BLaER1 (cell line): ENCODE results near the gene TNFRSF8.

Source experiments
- H3K27ac ChIP-seq: shearing (Covaris generic); formaldehyde crosslinking; 2 replicates; pipeline ENCODE4 v1.8.1; 2022
- H3K27me3 ChIP-seq: shearing (Covaris generic); formaldehyde crosslinking; 2 replicates; pipeline ENCODE4 v1.8.1; 2022
- H3K36me3 ChIP-seq: shearing (Covaris generic); formaldehyde crosslinking; 2 replicates; pipeline ENCODE4 v1.8.1; 2022
- H3K4me1 ChIP-seq: shearing (Covaris generic); formaldehyde crosslinking; 2 replicates; pipeline ENCODE4 v1.8.1; 2022
- H3K4me2 ChIP-seq: shearing (Covaris generic); formaldehyde crosslinking; 2 replicates; pipeline ENCODE4 v1.8.1; 2022
- H3K4me3 ChIP-seq: shearing (Covaris generic); formaldehyde crosslinking; 2 replicates; pipeline ENCODE4 v1.8.1; 2022
- H3K9ac ChIP-seq: shearing (Covaris generic); formaldehyde crosslinking; 2 replicates; pipeline ENCODE4 v1.8.1; 2022
- H3K9me3 ChIP-seq: shearing (Covaris generic); formaldehyde crosslinking; 2 replicates; pipeline ENCODE4 v1.8.1; 2022
- H4K20me1 ChIP-seq: shearing (Covaris generic); formaldehyde crosslinking; 2 replicates; pipeline ENCODE4 v1.8.1; 2022
- Cebpa-rat ChIP-seq: shearing (Covaris generic); IDR thresholded peaks from 2 replicates; pipeline ENCODE4 v1.8.1; 2022

TNFRSF8 gene

DNA sequence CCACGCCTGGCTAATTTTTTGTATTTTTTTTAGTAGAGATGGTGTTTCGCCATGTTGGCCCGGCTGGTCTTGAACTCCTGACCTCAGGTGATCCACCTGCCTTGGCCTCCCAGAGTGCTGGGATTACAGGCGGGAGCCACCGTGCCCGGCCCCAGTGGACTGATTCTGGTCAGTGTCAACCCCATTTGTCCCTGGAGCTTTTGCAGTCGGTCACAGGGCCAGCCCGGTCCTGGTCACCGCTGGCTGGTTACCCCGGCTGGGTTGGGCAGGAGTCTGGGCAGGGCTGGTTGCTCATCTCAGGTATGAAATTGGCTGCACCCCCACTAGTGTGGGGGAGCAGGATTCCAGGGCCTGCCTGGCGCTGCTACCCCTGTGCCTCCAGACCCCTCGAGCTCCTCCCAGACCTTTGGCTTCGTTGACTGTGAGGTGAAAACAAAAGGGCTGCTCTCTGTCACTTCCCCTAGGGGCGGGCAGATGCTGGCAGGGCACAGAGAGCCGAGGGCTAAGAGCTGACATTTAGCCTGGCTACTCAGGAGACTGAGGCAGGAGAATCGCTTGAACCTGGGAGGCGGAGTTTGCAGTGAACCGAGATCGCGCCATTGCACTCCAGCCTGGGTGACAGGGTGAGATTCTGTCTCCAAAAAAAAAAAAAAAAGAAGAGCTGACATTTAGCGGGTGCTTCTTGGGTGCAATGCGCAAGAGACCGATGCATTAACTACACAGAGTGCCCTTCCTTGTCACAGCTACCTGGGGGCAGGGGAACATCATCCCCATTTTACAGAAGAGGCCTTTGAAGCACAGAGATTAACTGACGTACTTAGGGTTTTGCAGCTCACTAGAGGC lies 114.3 kb downstream of the TNFRSF8 start:
- Histone ChIP-seq H3K27ac (no peak overlapping the region), H3K4me3 (no peak overlapping the region), H3K4me1 (peaks cover 85% of the 10 kb centered on the region), H3K36me3 (no peaks in the 10 kb centered on the region), H3K27me3 (no peaks in the 10 kb centered on the region), H3K9ac (no peak overlapping the region), H4K20me1 (peaks cover 57% of the 10 kb centered on the region), H3K9me3 (no peaks in the 10 kb centered on the region), H3K4me2 (peak overlapping the region; percentile 94)
- no peak for TF ChIP-seq Cebpa-rat

DNA sequence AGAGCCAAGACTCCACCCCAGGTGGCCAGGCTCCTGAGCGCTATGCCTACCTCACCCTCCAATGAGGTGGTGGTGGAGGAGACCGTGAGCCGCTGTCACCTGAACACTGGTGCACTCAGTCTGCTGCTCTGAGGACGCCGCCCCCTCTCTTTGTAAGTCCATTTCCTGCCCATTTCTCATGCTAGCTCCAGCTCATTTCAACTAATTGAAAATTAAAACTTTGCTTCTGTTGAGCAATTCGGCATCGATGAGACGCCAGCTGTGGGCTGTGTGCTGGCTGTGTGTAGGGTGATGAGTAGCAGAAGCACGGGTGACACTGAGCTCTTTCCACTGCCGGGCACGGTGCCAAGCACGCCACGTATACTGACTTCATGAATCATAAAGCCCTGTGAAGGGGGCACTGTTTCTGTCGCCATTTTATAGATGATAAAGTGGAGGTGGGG lies 114.9 kb downstream of the TNFRSF8 start:
- Histone ChIP-seq H3K4me3 (no peak overlapping the region), H3K27ac (no peak overlapping the region), H3K4me2 (peak overlapping the region; percentile 94), H3K9me3 (no peaks in the 10 kb centered on the region), H4K20me1 (peaks cover 51% of the 10 kb centered on the region), H3K9ac (no peak overlapping the region), H3K4me1 (peaks cover 85% of the 10 kb centered on the region), H3K36me3 (no peaks in the 10 kb centered on the region), H3K27me3 (no peaks in the 10 kb centered on the region)
- no peak for TF ChIP-seq Cebpa-rat

DNA sequence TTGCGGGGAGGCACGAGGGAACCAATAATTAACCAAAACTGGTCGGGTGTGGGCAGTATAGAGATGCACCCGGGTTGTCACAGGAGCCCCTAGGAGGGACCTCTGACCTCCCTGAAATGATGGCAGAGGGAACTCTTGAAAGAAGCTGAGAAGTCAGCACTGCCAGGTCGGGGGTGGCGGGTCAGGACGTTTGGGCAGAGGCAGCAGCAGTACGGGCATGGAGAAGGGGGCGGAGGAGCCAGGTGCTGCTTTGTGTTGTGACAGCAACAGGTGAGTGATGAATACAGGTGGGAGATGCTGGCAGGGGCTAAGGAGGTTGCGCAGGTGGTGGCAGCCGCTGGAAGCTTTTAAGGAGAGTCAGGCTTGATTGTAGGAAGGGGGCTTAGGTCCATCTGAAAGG lies 115.4 kb downstream of the TNFRSF8 start:
- no peak for TF ChIP-seq Cebpa-rat
- peaks cover 81% of the 10 kb centered on the region for H3K4me1 ChIP-seq
- no peak overlapping the region for H3K27ac ChIP-seq
- no peak overlapping the region for H3K9ac ChIP-seq
- H3K27me3 ChIP-seq, result no peaks in the 10 kb centered on the region
- no peaks in the 10 kb centered on the region for H3K36me3 ChIP-seq
- H4K20me1 ChIP-seq, result peaks cover 47% of the 10 kb centered on the region
- H3K4me3 ChIP-seq, result peak overlapping the region; percentile 24
- peak overlapping the region; percentile 94 for H3K4me2 ChIP-seq
- no peaks in the 10 kb centered on the region for H3K9me3 ChIP-seq

DNA sequence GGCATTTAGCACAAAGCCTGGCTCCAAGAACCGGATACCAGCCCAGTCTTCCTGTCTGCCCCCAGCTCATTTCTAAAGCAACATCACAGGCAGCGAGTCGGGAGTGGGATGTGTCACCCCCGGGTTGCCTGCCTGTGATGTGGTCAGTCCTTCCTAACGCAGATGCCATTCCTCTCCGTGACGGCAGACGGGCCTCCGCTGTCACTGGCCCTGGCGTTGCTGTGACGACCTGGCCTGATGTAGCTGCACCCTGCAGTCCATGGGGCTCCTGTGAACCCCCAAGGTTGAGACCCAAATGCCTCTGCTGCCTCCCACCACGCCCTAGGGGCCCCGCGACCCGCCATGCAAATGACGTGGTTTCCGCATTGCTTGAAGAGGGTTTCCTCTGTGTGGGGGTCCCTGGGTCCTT lies 116.0 kb downstream of the TNFRSF8 start:
- Histone ChIP-seq H3K27me3 (no peaks in the 10 kb centered on the region), H3K9ac (no peak overlapping the region), H3K4me2 (peak overlapping the region; percentile 94), H3K36me3 (no peaks in the 10 kb centered on the region), H3K4me3 (peak overlapping the region; percentile 24), H3K9me3 (no peaks in the 10 kb centered on the region), H4K20me1 (peaks cover 43% of the 10 kb centered on the region), H3K4me1 (peaks cover 79% of the 10 kb centered on the region), H3K27ac (no peak overlapping the region)
- TF ChIP-seq Cebpa-rat, result no peak; the same call in 1 of the 2 replicates

DNA sequence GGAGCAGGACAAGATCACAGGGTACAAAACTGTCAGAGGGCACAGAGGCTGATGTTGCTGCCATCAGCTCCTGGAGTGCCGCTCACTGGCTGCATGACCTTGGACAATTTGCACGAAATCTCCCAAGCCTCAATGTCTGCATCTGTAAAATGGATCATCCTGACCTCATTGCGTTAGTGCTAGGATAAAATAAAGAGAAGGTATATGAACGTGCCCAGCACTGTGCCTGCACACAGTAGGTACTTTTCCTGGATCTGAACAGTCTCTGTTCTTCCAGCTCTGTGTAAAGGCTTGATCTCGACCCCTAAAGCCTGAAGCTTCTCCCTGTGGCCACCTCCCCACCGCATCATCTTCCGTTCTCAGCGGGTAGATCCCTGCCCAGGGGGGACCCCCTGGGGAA lies 116.6 kb downstream of the TNFRSF8 start:
- Histone ChIP-seq H3K4me1 (peaks cover 79% of the 10 kb centered on the region), H3K9me3 (no peaks in the 10 kb centered on the region), H3K4me2 (peak overlapping the region; percentile 94), H3K9ac (no peak overlapping the region), H3K27me3 (no peaks in the 10 kb centered on the region), H3K27ac (no peak overlapping the region), H3K36me3 (no peaks in the 10 kb centered on the region), H4K20me1 (peaks cover 43% of the 10 kb centered on the region), H3K4me3 (peak overlapping the region; percentile 24; the same call in 1 of the 2 replicates)
- TF ChIP-seq Cebpa-rat, result no peak

DNA sequence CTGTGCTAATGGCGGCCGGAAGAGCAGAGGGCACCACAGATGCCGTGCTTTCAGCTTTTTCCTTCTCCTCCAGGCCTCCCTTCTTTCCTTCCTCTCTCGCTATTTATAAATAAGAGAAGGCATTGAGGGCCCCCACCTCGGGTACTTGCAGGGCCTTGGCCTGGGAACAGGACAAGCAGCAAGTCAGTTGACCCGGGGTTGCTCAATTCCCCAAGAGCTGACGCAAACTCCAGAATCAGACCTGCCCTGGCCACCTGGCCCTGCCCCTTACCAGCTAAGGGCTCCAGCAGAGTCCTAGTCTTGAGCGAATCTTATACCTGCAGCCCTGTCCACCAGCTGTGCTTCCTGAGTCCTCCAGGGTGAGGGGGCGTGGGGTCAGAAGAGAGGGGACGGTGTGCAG lies 117.2 kb downstream of the TNFRSF8 start:
- peaks cover 79% of the 10 kb centered on the region for H3K4me1 ChIP-seq
- no peak overlapping the region for H3K9ac ChIP-seq
- no peak overlapping the region for H3K27ac ChIP-seq
- H3K27me3 ChIP-seq, result no peaks in the 10 kb centered on the region
- no peaks in the 10 kb centered on the region for H3K36me3 ChIP-seq
- H3K4me3 ChIP-seq, result no peak overlapping the region
- H4K20me1 ChIP-seq, result peaks cover 43% of the 10 kb centered on the region
- H3K9me3 ChIP-seq, result no peaks in the 10 kb centered on the region
- TF ChIP-seq Cebpa-rat, result no peak
- H3K4me2 ChIP-seq, result peak overlapping the region; percentile 94

DNA sequence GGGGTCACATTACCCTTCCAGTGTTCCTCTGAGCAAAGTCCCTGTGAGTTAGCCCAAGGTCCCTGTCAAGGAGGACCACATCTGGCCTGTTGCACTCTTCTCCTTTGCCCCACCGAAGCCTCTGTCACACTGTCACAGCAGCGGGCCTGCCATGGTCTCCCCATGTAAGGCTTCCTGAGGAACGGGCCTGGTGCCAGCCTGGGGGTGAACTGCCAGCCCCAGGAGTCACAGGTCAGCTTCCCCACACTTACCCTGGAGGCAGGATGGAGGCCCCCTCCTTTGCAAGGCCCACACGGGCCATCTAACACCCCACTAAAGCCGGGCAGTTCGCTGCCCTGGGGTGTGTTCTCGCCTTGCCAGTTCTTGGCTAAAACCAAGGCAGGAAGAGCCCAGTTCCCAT lies 117.8 kb downstream of the TNFRSF8 start:
- no peak for TF ChIP-seq Cebpa-rat
- H4K20me1 ChIP-seq, result peaks cover 43% of the 10 kb centered on the region
- H3K4me1 ChIP-seq, result peaks cover 79% of the 10 kb centered on the region
- H3K4me3 ChIP-seq, result no peak overlapping the region
- H3K9ac ChIP-seq, result no peak overlapping the region
- H3K4me2 ChIP-seq, result peak overlapping the region; percentile 94
- no peaks in the 10 kb centered on the region for H3K36me3 ChIP-seq
- H3K27ac ChIP-seq, result no peak overlapping the region
- H3K27me3 ChIP-seq, result no peaks in the 10 kb centered on the region
- H3K9me3 ChIP-seq, result no peaks in the 10 kb centered on the region

DNA sequence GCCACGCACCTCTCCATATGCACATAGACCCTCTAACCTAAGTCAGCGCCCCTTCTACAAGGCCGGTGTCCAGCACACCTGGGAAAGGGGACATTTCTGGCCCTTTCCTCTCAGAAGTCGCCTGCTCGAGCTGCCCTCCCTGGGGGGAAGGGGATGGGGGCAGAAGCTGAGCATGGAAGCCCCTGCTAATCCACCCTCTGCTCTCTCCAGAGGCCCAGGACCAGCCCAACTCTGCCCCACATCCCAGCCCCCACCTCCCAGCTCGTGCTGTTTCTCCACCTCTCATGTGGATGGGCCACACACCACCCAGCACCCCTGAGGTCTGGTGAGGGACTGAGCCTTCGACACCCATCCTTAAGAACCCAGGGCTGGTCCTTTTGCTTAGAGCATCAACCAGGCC lies 118.5 kb downstream of the TNFRSF8 start:
- Histone ChIP-seq H3K27ac (no peak overlapping the region), H3K4me3 (no peak overlapping the region), H4K20me1 (peaks cover 43% of the 10 kb centered on the region), H3K9me3 (no peaks in the 10 kb centered on the region), H3K27me3 (no peaks in the 10 kb centered on the region), H3K36me3 (no peaks in the 10 kb centered on the region), H3K9ac (no peak overlapping the region), H3K4me1 (peaks cover 82% of the 10 kb centered on the region), H3K4me2 (no peak overlapping the region)
- TF ChIP-seq Cebpa-rat, result no peak

DNA sequence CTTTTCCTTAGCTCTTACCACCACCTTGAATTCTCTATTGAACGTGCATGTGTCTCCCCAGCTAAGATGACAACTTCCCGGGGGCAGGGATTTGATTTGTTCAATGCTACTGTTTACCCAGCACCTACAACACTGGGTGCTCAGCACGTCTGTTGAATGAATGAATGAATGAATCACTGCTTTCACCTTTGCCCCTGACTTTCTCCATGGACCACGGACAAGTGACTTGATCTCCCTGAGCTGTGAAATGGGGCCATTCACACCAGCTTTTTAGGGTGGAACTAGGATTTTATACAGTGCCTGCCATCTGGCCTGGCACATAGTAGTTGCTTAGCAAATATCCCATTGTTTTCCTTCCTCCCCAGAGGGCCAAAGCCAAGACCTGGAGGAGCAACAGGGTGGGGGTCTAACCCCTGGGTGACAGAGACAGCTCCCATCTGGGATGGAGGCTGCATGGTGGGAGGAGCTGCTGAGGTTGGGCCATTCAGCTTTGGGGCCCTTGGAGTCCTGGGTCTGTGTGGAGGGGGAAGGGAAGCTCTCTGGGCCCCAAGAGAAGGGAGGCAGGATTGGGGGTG lies 119.4 kb downstream of the TNFRSF8 start:
- H3K9ac ChIP-seq, result no peak overlapping the region
- no peak for TF ChIP-seq Cebpa-rat
- H3K27me3 ChIP-seq, result no peaks in the 10 kb centered on the region
- H3K4me3 ChIP-seq, result no peak overlapping the region
- peak overlapping the region; percentile 17; the same call in 1 of the 2 replicates for H3K4me2 ChIP-seq
- no peaks in the 10 kb centered on the region for H3K36me3 ChIP-seq
- no peak overlapping the region for H3K27ac ChIP-seq
- peaks cover 37% of the 10 kb centered on the region for H4K20me1 ChIP-seq
- H3K9me3 ChIP-seq, result no peaks in the 10 kb centered on the region
- peaks cover 77% of the 10 kb centered on the region for H3K4me1 ChIP-seq

DNA sequence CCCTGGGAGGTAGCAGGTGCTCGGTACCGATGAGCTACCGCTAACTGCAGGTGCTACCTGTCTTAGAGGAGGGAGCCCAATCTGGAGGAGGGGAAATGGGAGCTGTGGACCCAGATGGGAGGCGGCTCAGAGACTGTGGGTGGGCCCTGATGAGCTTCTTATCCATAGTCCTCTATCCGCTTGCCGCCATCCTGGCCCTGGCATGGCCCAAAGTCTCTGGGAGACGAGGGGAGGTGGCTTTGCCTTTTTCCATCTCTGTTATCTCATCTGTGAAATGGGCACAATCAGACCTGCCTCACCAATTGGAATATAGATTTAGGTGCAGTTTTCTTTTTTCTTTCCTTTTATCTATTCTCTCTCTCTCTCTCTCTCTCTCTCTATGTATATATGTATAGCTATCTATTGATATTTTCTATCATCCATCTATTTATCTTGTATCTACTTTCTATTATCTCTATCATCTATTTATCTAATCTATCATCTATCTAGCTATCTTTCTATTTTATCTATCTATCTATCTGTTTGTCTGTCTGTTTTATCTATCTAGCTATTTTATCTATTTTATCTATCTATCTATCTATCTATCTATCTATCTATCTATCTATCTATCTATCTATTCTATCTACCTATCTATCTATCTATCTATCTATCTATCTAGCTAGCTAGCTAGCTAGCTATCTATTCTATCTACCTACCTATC lies 120.1 kb downstream of the TNFRSF8 start:
- H3K4me3 ChIP-seq, result no peak overlapping the region
- H4K20me1 ChIP-seq, result peaks cover 29% of the 10 kb centered on the region
- no peak overlapping the region for H3K27ac ChIP-seq
- no peaks in the 10 kb centered on the region for H3K27me3 ChIP-seq
- TF ChIP-seq Cebpa-rat, result no peak
- H3K9ac ChIP-seq, result no peak overlapping the region
- 0 out of 2 replicates have a peak overlapping the region, but pooled peaks have one; percentile 17 for H3K4me2 ChIP-seq
- no peaks in the 10 kb centered on the region for H3K36me3 ChIP-seq
- H3K9me3 ChIP-seq, result no peaks in the 10 kb centered on the region
- peaks cover 69% of the 10 kb centered on the region for H3K4me1 ChIP-seq
